ENCODE data around the gene E2F1. TPM values are rescaled to one million over a fixed set of nuclear protein-coding genes. Genes with fewer than 3 reads are reported as not detected.

E2F1 gene
- total RNA-seq, 1 experiment from 2014 or later, result 44.2 TPM

DNA sequence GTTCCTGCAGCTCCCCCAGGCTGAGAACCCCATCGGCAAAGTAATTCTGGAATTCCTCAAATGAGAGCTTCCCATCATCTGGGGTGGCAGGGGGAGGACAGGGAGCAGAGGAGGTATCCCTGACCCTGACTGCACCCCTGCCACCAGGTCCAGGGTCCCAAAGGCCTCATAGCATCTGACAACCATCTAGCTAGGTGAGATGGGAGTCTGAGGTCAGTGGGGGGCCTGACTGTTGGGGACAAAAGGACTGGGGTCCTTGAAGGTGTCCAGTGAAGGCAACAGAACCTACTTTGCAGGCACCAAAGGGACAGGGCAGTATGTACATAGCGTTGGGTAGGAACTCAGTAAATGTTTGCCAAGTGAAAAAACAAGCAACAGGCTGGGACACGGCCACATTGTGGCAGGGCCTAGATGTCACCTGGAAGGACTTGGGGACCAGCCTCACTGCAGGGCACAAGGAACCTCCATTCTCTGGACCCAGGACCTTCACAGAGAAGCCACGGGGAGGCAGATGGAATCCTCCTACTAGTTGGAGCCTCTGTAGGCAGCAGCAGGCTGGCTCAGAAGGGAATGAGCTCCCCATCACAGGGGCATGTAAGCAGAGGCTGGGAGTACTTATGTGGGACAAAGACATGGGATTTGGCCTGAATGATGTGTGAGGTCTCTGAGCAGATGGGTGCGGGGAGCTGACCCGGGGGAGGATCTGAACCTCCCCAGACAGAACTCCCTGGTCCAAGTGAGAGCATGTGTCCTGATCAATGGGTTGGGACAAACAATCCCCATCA is 15.3 kb downstream of the E2F1 start (continued):
- TF ChIP-seq, protein P1, sequence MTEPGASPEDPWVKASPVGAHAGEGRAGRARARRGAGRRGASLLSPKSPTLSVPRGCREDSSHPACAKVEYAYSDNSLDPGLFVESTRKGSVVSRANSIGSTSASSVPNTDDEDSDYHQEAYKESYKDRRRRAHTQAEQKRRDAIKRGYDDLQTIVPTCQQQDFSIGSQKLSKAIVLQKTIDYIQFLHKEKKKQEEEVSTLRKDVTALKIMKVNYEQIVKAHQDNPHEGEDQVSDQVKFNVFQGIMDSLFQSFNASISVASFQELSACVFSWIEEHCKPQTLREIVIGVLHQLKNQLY (CRISPR knock-in tag; IDR thresholded peaks at IDR 0.05), result no peak
- TF ChIP-seq ZNF281 (CRISPR knock-in tag; IDR thresholded peaks at IDR 0.05), result no peak
- no peak for TF ChIP-seq JAZF1 (CRISPR knock-in tag; IDR thresholded peaks at IDR 0.05)
- TF ChIP-seq ZNF263 (CRISPR knock-in tag; IDR thresholded peaks at IDR 0.05; ENCODE audit: low read depth), result no peak
- no peak for TF ChIP-seq ETV6 (CRISPR knock-in tag; IDR thresholded peaks at IDR 0.05)
- TF ChIP-seq CREB1 (CRISPR knock-in tag; IDR thresholded peaks at IDR 0.05), result no peak
- TF ChIP-seq ESRRA (CRISPR knock-in tag; IDR thresholded peaks at IDR 0.05; ENCODE audit: borderline replicate concordance), result no peak
- no peak for TF ChIP-seq MAX (CRISPR knock-in tag; IDR thresholded peaks at IDR 0.05)
- no peak for TF ChIP-seq ZNF396 (CRISPR knock-in tag; IDR thresholded peaks at IDR 0.05; ENCODE audit: borderline replicate concordance)
- no peak for TF ChIP-seq SMAD4 (CRISPR knock-in tag; IDR thresholded peaks at IDR 0.05)
- no peak for TF ChIP-seq NR3C1 (CRISPR knock-in tag; conservative IDR thresholded peaks at IDR 0.05; ENCODE audit: low read depth)

DNA sequence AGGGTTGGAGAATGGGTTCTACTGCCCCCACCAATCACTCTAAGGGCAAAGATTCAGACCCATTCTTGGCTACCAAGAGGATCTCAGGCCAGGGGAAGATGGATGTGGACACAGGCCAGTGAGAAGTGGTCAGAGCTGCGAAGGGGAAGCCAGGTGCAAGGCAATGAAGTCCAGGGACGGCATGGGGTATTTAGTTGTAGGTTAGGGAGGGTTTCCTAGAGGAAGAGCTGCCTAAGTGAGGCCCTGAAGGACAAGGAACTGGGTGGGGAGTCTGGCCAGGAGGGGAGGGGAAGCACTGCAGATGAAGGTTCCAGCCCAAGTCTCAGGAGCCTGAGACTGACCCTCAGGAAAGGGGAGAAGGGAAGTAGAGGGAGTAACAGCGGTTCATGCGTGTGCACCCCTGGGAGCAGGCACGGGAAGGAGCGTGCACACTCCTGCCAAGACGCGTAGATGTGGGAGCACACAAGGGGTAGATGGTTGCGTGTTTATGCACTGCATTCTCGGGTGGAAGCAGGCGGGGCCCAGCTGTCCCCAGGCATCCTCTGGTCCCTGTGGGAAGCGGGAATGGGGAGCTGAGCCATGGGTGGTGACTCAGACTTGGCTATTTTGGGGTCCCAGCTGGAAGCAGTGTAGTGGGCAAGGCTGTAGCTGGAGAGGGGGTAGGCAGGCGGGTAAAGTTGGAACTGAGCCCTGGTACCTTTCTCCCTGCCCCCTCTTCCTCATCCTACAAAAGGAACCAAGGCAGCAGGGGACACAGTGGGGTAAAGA is 16.1 kb downstream of the E2F1 start:
- DNase-seq (ENCODE audit: low spot score), result no peak
- Mint-ChIP-seq H3K9me3 (no peaks in the 10 kb centered on the region), H3K27ac (0 out of 2 replicates have a peak overlapping the region, but pooled peaks have one; percentile 17), H3K4me3 (no peak overlapping the region), H3K27me3 (ENCODE audit: low read depth) (peaks cover 6% of the 10 kb centered on the region), H3K4me1 (peaks cover 32% of the 10 kb centered on the region), H3K36me3 (peaks cover 5% of the 10 kb centered on the region; the same call in 1 of the 2 replicates)
- CTCF ChIA-PET, result interaction anchor here (2.4 to 7.9 kb wide), 3 partner anchors 10 to 17 kb away, joined by 9 to 134 read pairs (median 24); no protein-coding TSS in a partner anchor
- POLR2A ChIA-PET, result no interaction called here
- ATAC-seq, result no peak
- TF ChIP-seq ZBTB21 (CRISPR knock-in tag; IDR thresholded peaks at IDR 0.05; ENCODE audit: borderline replicate concordance) (no peak), ZNF219 (CRISPR knock-in tag; IDR thresholded peaks at IDR 0.05; ENCODE audit: borderline replicate concordance) (no peak), ATF2 (CRISPR knock-in tag; IDR thresholded peaks at IDR 0.05; ENCODE audit: borderline replicate concordance, low read depth) (no peak), ESRRA (CRISPR knock-in tag; IDR thresholded peaks at IDR 0.05; ENCODE audit: borderline replicate concordance) (no peak), HMGA2 (CRISPR knock-in tag; IDR thresholded peaks at IDR 0.05) (no peak), FOXJ3 (CRISPR knock-in tag; IDR thresholded peaks at IDR 0.05; ENCODE audit: borderline replicate concordance) (no peak), FOXK1 (CRISPR knock-in tag; IDR thresholded peaks at IDR 0.05) (no peak), JUN (CRISPR knock-in tag; IDR thresholded peaks at IDR 0.05) (no peak), NR1H2 (CRISPR knock-in tag; IDR thresholded peaks at IDR 0.05) (no peak)
- TF ChIP-seq, protein P2, sequence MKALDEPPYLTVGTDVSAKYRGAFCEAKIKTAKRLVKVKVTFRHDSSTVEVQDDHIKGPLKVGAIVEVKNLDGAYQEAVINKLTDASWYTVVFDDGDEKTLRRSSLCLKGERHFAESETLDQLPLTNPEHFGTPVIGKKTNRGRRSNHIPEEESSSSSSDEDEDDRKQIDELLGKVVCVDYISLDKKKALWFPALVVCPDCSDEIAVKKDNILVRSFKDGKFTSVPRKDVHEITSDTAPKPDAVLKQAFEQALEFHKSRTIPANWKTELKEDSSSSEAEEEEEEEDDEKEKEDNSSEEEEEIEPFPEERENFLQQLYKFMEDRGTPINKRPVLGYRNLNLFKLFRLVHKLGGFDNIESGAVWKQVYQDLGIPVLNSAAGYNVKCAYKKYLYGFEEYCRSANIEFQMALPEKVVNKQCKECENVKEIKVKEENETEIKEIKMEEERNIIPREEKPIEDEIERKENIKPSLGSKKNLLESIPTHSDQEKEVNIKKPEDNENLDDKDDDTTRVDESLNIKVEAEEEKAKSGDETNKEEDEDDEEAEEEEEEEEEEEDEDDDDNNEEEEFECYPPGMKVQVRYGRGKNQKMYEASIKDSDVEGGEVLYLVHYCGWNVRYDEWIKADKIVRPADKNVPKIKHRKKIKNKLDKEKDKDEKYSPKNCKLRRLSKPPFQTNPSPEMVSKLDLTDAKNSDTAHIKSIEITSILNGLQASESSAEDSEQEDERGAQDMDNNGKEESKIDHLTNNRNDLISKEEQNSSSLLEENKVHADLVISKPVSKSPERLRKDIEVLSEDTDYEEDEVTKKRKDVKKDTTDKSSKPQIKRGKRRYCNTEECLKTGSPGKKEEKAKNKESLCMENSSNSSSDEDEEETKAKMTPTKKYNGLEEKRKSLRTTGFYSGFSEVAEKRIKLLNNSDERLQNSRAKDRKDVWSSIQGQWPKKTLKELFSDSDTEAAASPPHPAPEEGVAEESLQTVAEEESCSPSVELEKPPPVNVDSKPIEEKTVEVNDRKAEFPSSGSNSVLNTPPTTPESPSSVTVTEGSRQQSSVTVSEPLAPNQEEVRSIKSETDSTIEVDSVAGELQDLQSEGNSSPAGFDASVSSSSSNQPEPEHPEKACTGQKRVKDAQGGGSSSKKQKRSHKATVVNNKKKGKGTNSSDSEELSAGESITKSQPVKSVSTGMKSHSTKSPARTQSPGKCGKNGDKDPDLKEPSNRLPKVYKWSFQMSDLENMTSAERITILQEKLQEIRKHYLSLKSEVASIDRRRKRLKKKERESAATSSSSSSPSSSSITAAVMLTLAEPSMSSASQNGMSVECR (CRISPR knock-in tag; IDR thresholded peaks at IDR 0.05; ENCODE audit: borderline replicate concordance), result no peak
- TF ChIP-seq, protein P3, sequence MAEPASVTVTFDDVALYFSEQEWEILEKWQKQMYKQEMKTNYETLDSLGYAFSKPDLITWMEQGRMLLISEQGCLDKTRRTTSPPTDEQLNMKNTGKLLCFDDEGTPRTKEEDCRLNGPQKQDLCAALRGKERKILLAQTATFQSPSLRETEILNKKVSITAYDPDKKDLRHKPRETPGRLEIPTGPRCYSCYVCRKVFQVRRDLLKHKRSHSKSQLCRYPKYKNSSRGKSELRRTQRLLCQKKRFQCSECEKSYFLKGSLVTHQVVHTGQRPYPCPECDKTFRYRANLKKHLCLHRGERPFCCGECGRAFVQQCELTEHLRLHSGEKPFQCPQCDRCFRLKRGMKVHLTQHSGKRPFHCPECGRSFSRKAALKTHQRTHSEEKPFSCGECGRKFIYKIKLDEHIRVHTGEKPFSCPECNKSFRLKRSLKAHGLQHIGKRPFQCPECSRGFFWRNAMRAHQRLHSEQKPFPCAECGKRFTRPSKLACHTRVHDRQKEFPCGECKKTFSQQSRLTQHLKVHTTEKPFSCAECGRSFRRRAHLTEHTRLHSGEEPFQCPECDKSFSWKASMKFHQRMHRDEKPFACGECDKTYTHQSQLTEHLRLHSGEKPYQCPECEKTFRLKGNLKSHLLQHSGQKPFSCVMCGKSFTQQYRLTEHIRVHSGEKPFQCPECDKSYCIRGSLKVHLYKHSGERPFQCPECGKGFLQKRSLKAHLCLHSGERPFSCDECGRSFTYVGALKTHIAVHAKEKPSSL (CRISPR knock-in tag; conservative IDR thresholded peaks at IDR 0.05), result no peak

Data from WTC11 (cell line).